Measurements from ENCODE around the gene GNB5.
"Not testable (repeated sequence)": the region's sequence is repeated elsewhere in the genome, so short reads cannot be mapped to it uniquely, and the experiment has no call there.

Gene GNB5

DNA sequence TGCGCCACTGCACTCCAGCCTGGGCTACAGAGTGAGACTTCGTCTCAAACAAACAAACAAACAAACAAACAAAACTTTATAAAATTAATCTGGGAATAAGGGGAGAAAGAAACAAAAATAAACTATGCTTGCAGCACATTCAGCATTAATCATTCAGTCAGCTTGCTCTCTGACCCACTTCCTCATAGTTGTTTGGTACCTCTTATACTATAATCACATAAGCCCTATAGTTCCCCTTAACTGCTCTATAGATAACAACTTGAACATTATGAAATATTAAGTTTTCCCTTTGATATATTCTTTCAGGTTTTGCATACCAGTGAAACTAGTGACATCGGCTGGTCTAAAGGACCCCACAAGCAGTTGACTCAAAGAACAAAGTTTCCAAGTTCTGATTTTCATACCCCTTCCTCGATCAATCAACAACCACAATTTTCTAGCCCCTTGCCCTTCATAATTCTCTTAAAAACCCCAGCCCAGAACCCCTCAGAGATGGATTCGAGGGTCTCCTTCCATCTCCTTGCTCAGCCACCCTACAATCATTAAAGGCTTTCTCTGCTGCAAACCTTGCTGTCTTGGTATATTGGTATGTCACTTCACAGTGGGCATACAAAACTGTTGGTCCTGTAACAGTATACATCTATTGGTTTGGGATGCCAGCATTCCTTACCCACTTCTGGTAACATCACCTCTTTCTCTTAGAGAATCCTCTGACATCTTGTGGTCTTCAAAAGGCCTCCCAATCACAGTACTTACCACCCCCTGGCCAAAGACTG lies 105.0 kb downstream of the GNB5 start:
- H3K9me3 ChIP-seq (ENCODE audit: control insufficient read depth, low read length) = peaks cover 12% of the 10 kb centered on the region
- WGBS, 2 experiments (ENCODE audit: insufficient coverage in 2 of 2) = 84 to 100% methylated on average over 1 to 2 of the region's 5 CpGs
- no peaks in the 10 kb centered on the region for H3K36me3 ChIP-seq (ENCODE audit: control insufficient read depth, insufficient read depth, low read length)
- H3K4me1 ChIP-seq (ENCODE audit: control insufficient read depth, insufficient read depth, low read length, poor library complexity, severe bottlenecking) = no peaks in the 10 kb centered on the region
- H3K4me3 ChIP-seq (ENCODE audit: extremely low read depth, insufficient read depth, low read length, poor library complexity, severe bottlenecking) = no peak overlapping the region
- H3K27ac ChIP-seq (ENCODE audit: low read depth, low read length, severe bottlenecking) = no peak overlapping the region

DNA sequence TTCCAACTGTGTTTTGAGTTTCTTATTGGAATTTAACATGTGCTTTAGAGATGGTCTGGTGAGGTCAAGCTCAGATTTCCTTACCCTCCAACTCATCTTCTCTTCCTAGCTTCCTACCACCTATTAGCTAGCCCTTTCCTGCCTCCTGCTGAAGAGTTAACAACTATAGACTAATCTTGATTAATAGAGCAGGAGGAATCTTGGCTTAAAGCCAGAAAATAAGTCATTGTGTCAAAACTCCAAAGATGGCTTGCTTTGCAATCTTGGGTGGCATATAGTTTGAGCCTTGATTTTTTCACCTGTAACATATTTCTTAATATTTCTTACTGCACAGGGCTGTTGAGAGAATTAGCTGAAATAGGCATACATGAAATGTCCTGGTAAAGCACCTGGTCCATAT lies 105.9 kb downstream of the GNB5 start:
- Histone ChIP-seq H3K4me3 (ENCODE audit: extremely low read depth, insufficient read depth, low read length, poor library complexity, severe bottlenecking) (no peak overlapping the region), H3K4me1 (ENCODE audit: control insufficient read depth, insufficient read depth, low read length, poor library complexity, severe bottlenecking) (no peaks in the 10 kb centered on the region), H3K36me3 (ENCODE audit: control insufficient read depth, insufficient read depth, low read length) (no peaks in the 10 kb centered on the region), H3K27ac (ENCODE audit: low read depth, low read length, severe bottlenecking) (no peak overlapping the region), H3K9me3 (ENCODE audit: control insufficient read depth, low read length) (peaks cover 9% of the 10 kb centered on the region)

DNA sequence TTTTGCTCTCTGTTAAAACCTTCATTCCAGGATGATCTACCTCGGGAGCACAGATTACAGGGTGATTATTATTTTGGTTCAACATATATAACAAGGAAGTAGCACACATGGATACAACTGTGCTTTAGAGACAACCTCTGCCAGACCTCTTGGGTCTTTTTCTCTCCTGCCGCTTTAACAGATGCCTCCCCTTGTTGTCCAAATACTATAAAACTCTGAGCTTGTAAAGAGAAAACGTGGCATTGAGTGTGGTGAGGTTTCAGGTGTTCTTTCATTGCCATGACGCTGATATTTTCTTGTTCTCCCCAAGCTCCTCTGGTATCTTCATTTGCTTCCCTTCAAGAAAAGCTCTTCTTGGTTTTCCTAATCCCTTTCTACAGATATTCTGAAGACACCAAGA lies 107.6 kb downstream of the GNB5 start:
- H3K4me3 ChIP-seq (ENCODE audit: extremely low read depth, insufficient read depth, low read length, poor library complexity, severe bottlenecking) = no peak overlapping the region
- no peaks in the 10 kb centered on the region for H3K36me3 ChIP-seq (ENCODE audit: control insufficient read depth, insufficient read depth, low read length)
- H3K27ac ChIP-seq (ENCODE audit: low read depth, low read length, severe bottlenecking) = no peak overlapping the region
- WGBS, 2 experiments (ENCODE audit: insufficient coverage in 2 of 2) = 100% methylated on average over 1 of the region's 4 CpGs; no CpG with 5 or more reads in 1 of the 2 experiments
- no peaks in the 10 kb centered on the region for H3K4me1 ChIP-seq (ENCODE audit: control insufficient read depth, insufficient read depth, low read length, poor library complexity, severe bottlenecking)
- peaks cover 7% of the 10 kb centered on the region for H3K9me3 ChIP-seq (ENCODE audit: control insufficient read depth, low read length)

DNA sequence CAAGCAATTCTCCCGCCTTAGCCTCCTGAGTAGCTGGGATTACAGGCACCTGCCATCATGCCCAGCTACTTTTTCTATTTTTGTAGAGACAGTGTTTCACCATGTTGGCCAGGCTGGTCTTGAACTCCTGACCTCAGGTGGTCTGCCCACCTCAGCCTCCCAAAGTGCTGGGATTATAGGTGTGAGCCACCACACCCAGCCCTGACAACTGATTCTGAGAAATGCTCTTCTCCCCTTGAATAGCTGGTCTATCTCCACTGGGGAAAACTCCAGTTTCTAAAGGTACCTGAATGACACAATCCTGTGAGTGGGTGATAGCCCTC lies 108.2 kb downstream of the GNB5 start:
- H3K9me3 ChIP-seq (ENCODE audit: control insufficient read depth, low read length); H3K36me3 ChIP-seq (ENCODE audit: control insufficient read depth, insufficient read depth, low read length); H3K27ac ChIP-seq (ENCODE audit: low read depth, low read length, severe bottlenecking); H3K4me1 ChIP-seq (ENCODE audit: control insufficient read depth, insufficient read depth, low read length, poor library complexity, severe bottlenecking); H3K4me3 ChIP-seq (ENCODE audit: extremely low read depth, insufficient read depth, low read length, poor library complexity, severe bottlenecking): not testable (repeated sequence)
- 92% methylated on average over 1 of the region's 1 CpG; no CpG with 5 or more reads in 1 of the 2 experiments for WGBS, 2 experiments (ENCODE audit: insufficient coverage in 2 of 2)

DNA sequence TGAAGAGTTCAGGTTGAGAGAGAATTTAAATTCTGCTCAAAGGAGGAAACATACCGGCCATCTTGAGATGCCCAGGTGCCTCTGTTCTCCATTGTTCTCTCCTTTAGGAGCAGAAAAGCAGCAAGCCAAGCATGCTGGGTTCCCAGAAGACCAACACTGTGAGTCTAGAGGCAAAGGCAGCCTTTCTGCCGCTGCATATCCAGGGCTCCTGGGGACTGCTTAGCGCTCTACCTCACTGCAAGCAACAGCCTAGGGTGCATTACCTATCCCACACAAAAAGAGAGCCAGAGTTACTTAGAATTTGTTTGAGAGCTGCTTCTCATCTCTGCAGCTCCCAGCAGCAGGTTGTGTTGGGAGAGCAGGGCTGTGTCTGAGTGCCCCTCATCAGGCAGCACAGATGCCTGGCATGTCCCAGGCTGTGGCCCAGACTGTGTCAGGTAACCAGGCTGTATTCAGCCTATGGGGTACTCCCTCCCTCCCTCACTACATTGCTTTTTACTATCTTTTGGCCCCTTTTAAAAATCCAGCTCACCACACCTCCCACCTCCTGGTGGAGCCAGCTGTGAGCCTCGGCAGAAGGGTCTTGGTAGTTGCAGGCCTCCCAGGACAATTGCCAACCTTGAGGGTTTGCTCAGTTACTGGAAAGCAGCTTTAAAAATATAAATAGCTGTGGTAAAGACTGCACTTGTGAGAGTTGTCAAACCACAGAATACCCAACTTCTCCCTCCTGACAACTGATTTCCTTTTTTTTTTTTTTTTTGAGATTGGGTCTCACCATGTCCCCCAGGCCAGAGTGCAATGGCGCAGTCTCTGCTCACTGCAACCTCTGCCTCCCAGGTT lies 108.8 kb downstream of the GNB5 start:
- H3K9me3 ChIP-seq (ENCODE audit: control insufficient read depth, low read length) = peaks cover 7% of the 10 kb centered on the region
- H3K4me3 ChIP-seq (ENCODE audit: extremely low read depth, insufficient read depth, low read length, poor library complexity, severe bottlenecking) = no peak overlapping the region
- no peaks in the 10 kb centered on the region for H3K36me3 ChIP-seq (ENCODE audit: control insufficient read depth, insufficient read depth, low read length)
- H3K27ac ChIP-seq (ENCODE audit: low read depth, low read length, severe bottlenecking) = no peak overlapping the region
- H3K4me1 ChIP-seq (ENCODE audit: control insufficient read depth, insufficient read depth, low read length, poor library complexity, severe bottlenecking) = peaks cover 6% of the 10 kb centered on the region
- 65 to 95% methylated on average over 3 to 4 of the region's 5 CpGs for WGBS, 2 experiments (ENCODE audit: insufficient coverage in 2 of 2)

DNA sequence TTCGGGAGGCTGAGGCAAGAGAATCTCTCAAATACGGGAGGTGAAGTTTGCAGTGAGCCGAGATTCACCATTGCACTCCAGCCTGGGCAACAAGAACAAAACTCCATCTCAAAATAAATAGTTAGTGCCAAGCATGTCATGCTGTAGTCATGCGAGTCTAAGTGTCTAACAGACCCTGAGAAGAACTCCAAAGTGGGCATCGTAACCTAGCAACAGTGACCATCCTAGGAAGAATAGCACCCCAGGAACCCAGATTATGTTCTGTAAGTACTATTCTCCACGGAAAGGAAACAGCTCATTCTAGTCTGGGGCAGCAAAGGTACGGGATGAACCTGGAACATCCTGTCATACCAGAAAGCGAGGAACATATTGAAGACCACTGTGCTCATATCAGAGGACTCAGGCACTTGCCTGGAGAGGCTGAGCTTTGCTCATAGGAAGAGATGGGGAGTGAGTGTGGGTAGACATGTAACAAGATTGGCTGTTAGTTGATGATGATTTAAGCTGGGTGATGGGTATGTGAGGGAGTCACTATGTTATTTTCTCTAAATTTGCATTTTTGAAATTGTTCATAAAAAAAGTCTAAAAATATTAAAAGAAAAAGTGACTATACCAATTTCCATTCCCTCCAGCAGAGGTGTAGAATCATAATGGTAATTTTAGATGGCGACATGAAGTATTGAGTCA lies 110.3 kb downstream of the GNB5 start:
- WGBS, 2 experiments (ENCODE audit: insufficient coverage in 2 of 2) = 83 to 88% methylated on average over 5 to 8 of the region's 9 CpGs
- Histone ChIP-seq H3K27ac (ENCODE audit: low read depth, low read length, severe bottlenecking) (no peak overlapping the region), H3K4me1 (ENCODE audit: control insufficient read depth, insufficient read depth, low read length, poor library complexity, severe bottlenecking) (peaks cover 15% of the 10 kb centered on the region), H3K36me3 (ENCODE audit: control insufficient read depth, insufficient read depth, low read length) (no peaks in the 10 kb centered on the region), H3K4me3 (ENCODE audit: extremely low read depth, insufficient read depth, low read length, poor library complexity, severe bottlenecking) (no peak overlapping the region), H3K9me3 (ENCODE audit: control insufficient read depth, low read length) (no peaks in the 10 kb centered on the region)

DNA sequence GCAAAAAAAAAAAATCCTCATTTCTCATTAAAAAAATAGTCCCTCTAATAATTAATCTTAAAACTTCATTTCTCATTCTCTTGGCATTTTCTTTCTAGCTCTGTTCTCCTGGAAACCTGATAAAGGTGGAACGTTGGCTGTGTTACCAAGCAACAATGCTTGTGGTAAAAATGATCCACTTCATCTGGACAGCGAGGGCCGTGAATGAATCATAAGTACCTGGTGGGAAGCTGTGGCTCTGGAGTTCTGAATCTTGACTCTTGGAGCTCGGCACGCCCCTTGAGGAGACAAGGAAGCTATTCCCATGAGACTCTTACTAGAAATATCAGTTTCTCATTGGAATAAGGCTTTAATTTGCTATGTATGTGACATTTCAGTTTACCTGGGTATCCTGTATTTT lies 111.2 kb downstream of the GNB5 start:
- Histone ChIP-seq H3K9me3 (ENCODE audit: control insufficient read depth, low read length) (no peaks in the 10 kb centered on the region), H3K4me3 (ENCODE audit: extremely low read depth, insufficient read depth, low read length, poor library complexity, severe bottlenecking) (no peak overlapping the region), H3K4me1 (ENCODE audit: control insufficient read depth, insufficient read depth, low read length, poor library complexity, severe bottlenecking) (peaks cover 15% of the 10 kb centered on the region), H3K36me3 (ENCODE audit: control insufficient read depth, insufficient read depth, low read length) (no peaks in the 10 kb centered on the region), H3K27ac (ENCODE audit: low read depth, low read length, severe bottlenecking) (no peak overlapping the region)
- 93 to 100% methylated on average over 1 to 3 of the region's 5 CpGs for WGBS, 2 experiments (ENCODE audit: insufficient coverage in 2 of 2)

DNA sequence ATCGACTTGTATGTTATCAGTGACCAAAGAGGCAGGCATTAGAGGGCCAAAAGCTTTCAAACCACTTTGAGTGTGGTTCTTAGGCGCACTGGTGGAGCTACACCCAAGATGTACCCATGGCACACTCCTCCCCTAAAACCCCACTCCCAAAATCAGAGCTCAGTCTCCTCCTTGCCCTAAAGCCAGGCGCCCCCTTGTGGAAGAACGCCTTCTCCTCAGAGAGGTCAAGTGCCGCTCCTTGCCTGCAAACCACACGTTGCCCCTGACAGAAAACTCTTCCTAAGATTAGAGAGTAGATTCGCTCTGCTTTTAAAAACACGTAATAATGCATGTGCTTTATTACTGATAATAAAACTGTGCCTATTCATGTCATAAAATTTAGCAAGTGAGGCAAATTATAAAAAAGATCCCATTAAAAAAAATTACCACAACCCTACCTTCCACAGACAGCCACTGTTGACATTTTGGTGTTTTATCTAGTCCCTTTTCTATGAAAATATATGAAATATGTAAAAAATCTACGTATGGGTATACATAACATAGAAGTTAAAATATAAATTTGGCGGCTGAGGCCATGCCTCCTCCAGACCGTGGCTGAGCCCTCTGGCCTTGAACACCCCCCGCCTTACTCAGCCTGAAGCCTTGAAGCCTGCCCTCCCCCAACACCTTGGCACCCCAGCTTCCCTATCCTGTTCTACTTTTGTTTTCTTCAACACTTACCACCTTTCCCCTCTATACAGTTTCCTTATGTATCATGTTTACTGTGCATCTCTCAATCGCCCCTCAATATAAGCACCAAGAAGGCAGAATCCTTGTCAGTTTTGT lies 112.1 kb downstream of the GNB5 start:
- Histone ChIP-seq H3K36me3 (ENCODE audit: control insufficient read depth, insufficient read depth, low read length) (no peaks in the 10 kb centered on the region), H3K27ac (ENCODE audit: low read depth, low read length, severe bottlenecking) (no peak overlapping the region), H3K4me1 (ENCODE audit: control insufficient read depth, insufficient read depth, low read length, poor library complexity, severe bottlenecking) (peaks cover 15% of the 10 kb centered on the region), H3K9me3 (ENCODE audit: control insufficient read depth, low read length) (no peaks in the 10 kb centered on the region), H3K4me3 (ENCODE audit: extremely low read depth, insufficient read depth, low read length, poor library complexity, severe bottlenecking) (no peak overlapping the region)
- WGBS, 2 experiments (ENCODE audit: insufficient coverage in 2 of 2) = 93 to 100% methylated on average over 2 to 6 of the region's 13 CpGs

DNA sequence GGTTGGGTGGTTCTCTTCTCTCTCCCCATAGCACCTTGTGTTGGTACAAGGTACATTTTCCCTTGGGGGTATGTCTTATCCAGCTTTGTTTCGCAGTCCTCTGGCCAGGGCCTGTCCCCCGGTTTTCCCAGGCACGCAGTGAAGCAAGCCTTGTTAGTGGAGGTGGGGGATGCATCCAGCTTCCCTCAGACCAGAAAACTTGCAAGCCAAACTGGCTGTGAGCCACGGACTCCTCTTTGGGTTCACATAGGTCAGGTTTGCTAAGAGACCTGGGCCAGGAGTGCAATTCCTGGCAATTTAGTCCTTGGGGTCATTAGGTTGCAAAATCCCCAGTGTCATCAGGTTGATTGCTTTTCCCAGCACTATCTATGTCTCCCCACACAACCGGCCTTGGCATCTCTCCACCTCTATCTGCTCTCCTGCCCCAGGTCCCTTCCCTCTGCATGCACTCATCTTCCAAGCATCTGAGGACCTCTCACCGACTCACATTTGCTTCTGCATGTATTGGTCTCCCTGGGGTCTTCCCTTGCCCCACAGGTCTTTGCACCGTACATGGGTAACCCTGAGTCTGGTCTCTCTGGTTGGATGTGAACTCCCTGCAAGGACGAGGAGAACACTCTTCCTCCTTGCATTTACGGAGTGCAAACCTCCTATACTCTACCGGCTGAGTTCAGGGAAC lies 112.9 kb downstream of the GNB5 start:
- peaks cover 15% of the 10 kb centered on the region for H3K4me1 ChIP-seq (ENCODE audit: control insufficient read depth, insufficient read depth, low read length, poor library complexity, severe bottlenecking)
- no peak overlapping the region for H3K27ac ChIP-seq (ENCODE audit: low read depth, low read length, severe bottlenecking)
- H3K36me3 ChIP-seq (ENCODE audit: control insufficient read depth, insufficient read depth, low read length) = no peaks in the 10 kb centered on the region
- H3K9me3 ChIP-seq (ENCODE audit: control insufficient read depth, low read length) = no peaks in the 10 kb centered on the region
- H3K4me3 ChIP-seq (ENCODE audit: extremely low read depth, insufficient read depth, low read length, poor library complexity, severe bottlenecking) = no peak overlapping the region
- 79 to 89% methylated on average over 5 to 8 of the region's 10 CpGs for WGBS, 2 experiments (ENCODE audit: insufficient coverage in 2 of 2)

Measured in mesodermal cell (in vitro differentiated cells).